ENCODE results near the gene SMARCAL1.

DNA sequence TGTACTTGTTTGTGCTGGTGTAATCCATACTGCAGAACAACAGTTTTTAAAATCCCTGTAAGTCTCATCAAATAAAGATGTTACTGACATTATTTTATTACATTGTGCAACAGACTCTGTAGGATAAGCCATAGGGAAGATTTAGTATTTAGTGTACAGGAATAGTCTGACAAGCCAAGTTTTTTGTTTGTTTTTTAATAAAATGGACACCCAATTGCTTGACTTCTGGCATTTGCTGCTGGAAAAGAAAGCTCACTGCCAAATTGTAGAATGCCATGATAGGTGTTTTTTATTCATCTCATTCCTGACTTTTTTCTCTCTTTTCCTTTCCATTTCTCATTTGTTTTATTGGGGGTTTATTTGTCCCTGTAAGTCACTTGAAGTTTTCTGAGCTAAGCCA is 38.1 kb downstream of the SMARCAL1 start:
- no peak for TF ChIP-seq CTCF (IDR thresholded peaks at IDR 0.05)
- TF ChIP-seq POLR2AphosphoS5 (IDR thresholded peaks at IDR 0.05; ENCODE audit: low read depth, low read length): no peak
- no peak for TF ChIP-seq REST (IDR thresholded peaks at IDR 0.05; ENCODE audit: insufficient read depth in 1 of 2, low read depth in 2 of 2, low read length in 1 of 2)
- TF ChIP-seq SIN3A (IDR thresholded peaks at IDR 0.05; ENCODE audit: borderline replicate concordance, insufficient read depth, low read depth, low read length): no peak
- TF ChIP-seq TCF7L2 (IDR thresholded peaks at IDR 0.05; ENCODE audit: low read depth, low read length): no peak
